HCT116 (cell line): ENCODE measurements around the gene CD248. TPM values are rescaled to one million over a fixed set of nuclear protein-coding genes. Genes with fewer than 3 reads are reported as not detected.

Experiments
- ATAC-seq: fragments of 200-7000 bp; cut with Tn5 transposase; 2 replicates; pipeline ENCODE4 v1.9.1; 2020; ENCODE audit warnings: mild to moderate bottlenecking, moderate library complexity
- BruUV-seq: library from RNA; stranded (reverse); fragments of 400-500 nt; replicated peaks from 2 replicates; lab custom pipeline; 2021; lab: Mats Ljungman, UMichigan
- CTCF ChIA-PET: fragments of 300-600 bp; sonication (Branson Sonifier 250); formaldehyde crosslinking; loops from one replicate; lab custom pipeline; 2021; ENCODE audit warnings: antibody characterized with exemption; lab: Charles Lee
- POLR2A ChIA-PET: fragments of 300-600, 350-600 bp; sonication (Branson Sonifier 250); formaldehyde crosslinking; loops from one replicate; lab custom pipeline; 2021; ENCODE audit warnings: antibody characterized with exemption; lab: Charles Lee
- RAD21 ChIA-PET, 2 experiments: fragments of 300-600 bp; sonication (Branson Sonifier 250); formaldehyde crosslinking; loops; one replicate each; lab custom pipeline; 2023; ENCODE audit warnings: low total read pairs in 2 of 2; ENCODE audit not compliant: uncharacterized antibody in 2 of 2, unreplicated experiment in 2 of 2, low non-redundant PET in 1 of 2; lab: Charles Lee
- DNase-seq: peaks from one replicate; pipeline ENCODE4 v3.0.0-alpha.2; 2010; ENCODE audit warnings: low read depth, low spot score
- H2AFZ ChIP-seq: fragments of 200-600 bp; shearing (Covaris generic), sonication (generic); 2 replicates; pipeline ENCODE4 v1.6.1; 2017; ENCODE audit warnings: low read depth, mixed run types, mixed read lengths, antibody characterized with exemption, low read length; ENCODE audit not compliant: poor library complexity, severe bottlenecking
- H3K27ac ChIP-seq: 2 replicates; pipeline ENCODE4 v1.5.1; 2012; ENCODE audit warnings: low read depth, low read length
- H3K27me3 ChIP-seq: fragments of 200-600 bp; sonication (generic); 2 replicates; pipeline ENCODE4 v1.6.1; 2016; ENCODE audit warnings: mixed run types, low read length, mixed read lengths; ENCODE audit not compliant: insufficient read depth
- H3K36me3 ChIP-seq, 2 experiments: fragments of 200-500 bp in 1 of 2; fragments of 200-600 bp in 1 of 2; sonication (Bioruptor generic) in 1 of 2; sonication (generic) in 1 of 2; 2 replicates each; pipeline versions ENCODE4 v1.5.1 to v1.6.1; 2014 to 2016; ENCODE audit warnings: low read length in 2 of 2, inconsistent platforms in 1 of 2, mixed read lengths in 1 of 2, mixed run types in 1 of 2; ENCODE audit not compliant: insufficient read depth in 2 of 2, control insufficient read depth in 1 of 2
- H3K4me1 ChIP-seq, 2 experiments: fragments of 200-600 bp in 1 of 2; sonication (generic) in 1 of 2; 2 replicates each; pipeline versions ENCODE4 v1.5.1 to v1.6.1; 2012 to 2017; ENCODE audit warnings: low read length in 2 of 2, inconsistent platforms in 1 of 2, mild to moderate bottlenecking in 1 of 2, mixed read lengths in 1 of 2, mixed run types in 1 of 2, moderate library complexity in 1 of 2; ENCODE audit not compliant: insufficient read depth in 2 of 2, control insufficient read depth in 1 of 2
- H3K4me2 ChIP-seq: fragments of 200-600 bp; sonication (generic); 2 replicates; pipeline ENCODE4 v1.6.1; 2017; ENCODE audit warnings: mixed run types, low read length, mixed read lengths
- H3K4me3 ChIP-seq, 2 experiments: fragments of 200-600 bp in 1 of 2; sonication (generic) in 1 of 2; replicated peaks in 1 of 2; 2 replicates each; pipeline ENCODE4 v1.5.1; 2011 to 2016; ENCODE audit warnings: low read length in 2 of 2, control low read depth in 1 of 2, low read depth in 1 of 2, mild to moderate bottlenecking in 1 of 2, mixed read lengths in 1 of 2, mixed run types in 1 of 2
- H3K79me2 ChIP-seq: fragments of 200-600 bp; sonication (generic); 2 replicates; pipeline ENCODE4 v1.6.1; 2017; ENCODE audit warnings: mild to moderate bottlenecking, mixed run types, low read length, moderate library complexity, mixed read lengths; ENCODE audit not compliant: insufficient read depth
- H3K9ac ChIP-seq: fragments of 200-600 bp; sonication (generic); 2 replicates; pipeline ENCODE4 v1.6.1; 2016; ENCODE audit warnings: low read length, mixed read lengths
- H3K9me2 ChIP-seq: fragments of 200-600 bp; sonication (generic), shearing (Covaris generic); 2 replicates; pipeline ENCODE4 v1.6.1; 2017; ENCODE audit warnings: mixed run types, mild to moderate bottlenecking, moderate library complexity; ENCODE audit not compliant: insufficient read depth
- H3K9me3 ChIP-seq, 2 experiments: fragments of 200-500 bp in 1 of 2; fragments of 200-600 bp in 1 of 2; sonication (Bioruptor generic) in 1 of 2; sonication (generic) in 1 of 2; 2 replicates each; pipeline ENCODE4 v1.6.1; 2014 to 2017; ENCODE audit warnings: low read length in 2 of 2, mixed read lengths in 2 of 2, inconsistent platforms in 1 of 2, low read depth in 1 of 2, mild to moderate bottlenecking in 1 of 2, mixed run types in 1 of 2, moderate library complexity in 1 of 2; ENCODE audit not compliant: control insufficient read depth in 1 of 2, insufficient read depth in 1 of 2
- H4K20me1 ChIP-seq: fragments of 200-600 bp; sonication (generic), shearing (Covaris generic); 2 replicates; pipeline ENCODE4 v1.6.1; 2017; ENCODE audit warnings: mixed run types, mild to moderate bottlenecking, moderate library complexity; ENCODE audit not compliant: insufficient read depth
- CBX3 ChIP-seq: IDR thresholded peaks from 2 replicates; pipeline ENCODE4 v1.6.1; 2012; ENCODE audit warnings: low read depth
- ELF1 ChIP-seq: IDR thresholded peaks from 2 replicates; pipeline ENCODE4 v1.6.1; 2012; ENCODE audit warnings: low read depth, borderline replicate concordance
- EZH2 ChIP-seq: fragments of 200-600 bp; sonication (generic); IDR thresholded peaks from 2 replicates; pipeline ENCODE4 v1.6.1; 2017; ENCODE audit warnings: antibody characterized with exemption, mixed run types
- JUND ChIP-seq: IDR thresholded peaks from 2 replicates; pipeline ENCODE4 v1.6.1; 2012
- POLR2A ChIP-seq: IDR thresholded peaks from 2 replicates; pipeline ENCODE4 v1.7.0; 2011; ENCODE audit warnings: borderline replicate concordance; ENCODE audit not compliant: insufficient read depth, insufficient read length; ENCODE audit errors: extremely low read depth
- POLR2AphosphoS5 ChIP-seq: IDR thresholded peaks from 2 replicates; pipeline ENCODE4 v1.6.1; 2011; ENCODE audit warnings: mild to moderate bottlenecking, low read depth, low read length, moderate library complexity
- RAD21 ChIP-seq: IDR thresholded peaks from 2 replicates; pipeline ENCODE4 v1.6.1; 2012; ENCODE audit warnings: low read depth, mild to moderate bottlenecking
- SIN3A ChIP-seq: IDR thresholded peaks from 2 replicates; pipeline ENCODE4 v1.6.1; 2012; ENCODE audit warnings: low read depth
- SP1 ChIP-seq: IDR thresholded peaks from 2 replicates; pipeline ENCODE4 v1.6.1; 2012; ENCODE audit warnings: low read depth
- SRF ChIP-seq: IDR thresholded peaks from 2 replicates; pipeline ENCODE4 v1.6.1; 2012; ENCODE audit warnings: low read depth
- TCF7L2 ChIP-seq: IDR thresholded peaks from 2 replicates; pipeline ENCODE4 v1.7.0; 2011; ENCODE audit warnings: borderline replicate concordance, inconsistent platforms; ENCODE audit not compliant: insufficient read depth, insufficient read length; ENCODE audit errors: extremely low read depth
- YY1 ChIP-seq: IDR thresholded peaks from 2 replicates; pipeline ENCODE4 v1.6.1; 2011; ENCODE audit warnings: low read length, low read depth, moderate library complexity, mild to moderate bottlenecking; ENCODE audit not compliant: insufficient replicate concordance; ENCODE audit errors: extremely low read depth
- ZFX ChIP-seq: fragments of 450-650 bp; IDR thresholded peaks from 2 replicates; pipeline ENCODE4 v1.6.1; 2017
- ZNF274 ChIP-seq: fragments of 200-500 bp; sonication (Bioruptor generic); IDR thresholded peaks from 2 replicates; pipeline ENCODE4 v1.6.1; 2014; ENCODE audit warnings: mild to moderate bottlenecking, low read depth, low read length, inconsistent platforms
- intact Hi-C: fragments of 100-400 bp; cut with micrococcal nuclease; formaldehyde crosslinking; loops from 2 replicates; pipeline ENCODE4 v1.10.0; 2022
- total RNA-seq: library from RNA; stranded (reverse); gene quantifications from one replicate; pipeline ENCODE4 v1.2.1, GENCODE V29; 2021; ENCODE audit not compliant: unreplicated experiment
- TF ChIP-seq, protein P1 (sequence below), 3 experiments: fragments of 200-600 bp in 1 of 3; sonication (generic) in 1 of 3; IDR thresholded peaks in 2 of 3; conservative IDR thresholded peaks in 1 of 3; 2 replicates each; pipeline ENCODE4 v1.5.1; 2012 to 2017; ENCODE audit warnings: low read depth in 2 of 3, low read length in 2 of 3, antibody characterized with exemption in 1 of 3, borderline replicate concordance in 1 of 3, control low read depth in 1 of 3, mild to moderate bottlenecking in 1 of 3, mixed read lengths in 1 of 3, mixed run types in 1 of 3, moderate library complexity in 1 of 3; ENCODE audit not compliant: insufficient read depth in 1 of 3
- TF ChIP-seq, protein P2 (sequence below): IDR thresholded peaks from 2 replicates; pipeline ENCODE4 v1.6.1; 2012
- TF ChIP-seq, protein P3 (sequence below): IDR thresholded peaks from 2 replicates; pipeline ENCODE4 v1.6.1; 2012

CD248 gene
- total RNA-seq, 1 experiment from 2014 or later: 0.32 TPM

GRCh38 chr11:66345316-66345649, 28.4 kb upstream of the CD248 start:
- H3K9me2 ChIP-seq: no peaks in the 10 kb centered on the region
- H4K20me1 ChIP-seq: no peaks in the 10 kb centered on the region
- ChIA-PET POLR2A (interaction anchor here (1.2 to 2.1 kb wide), 4 partner anchors 10 to 56 kb away, joined by 3 to 7 read pairs (median 6); partner anchors contain the start of genes RIN1 and YIF1A), CTCF (interaction anchor here (1.4 to 2.1 kb wide), 2 partner anchors 33 to 43 kb away, joined by 3 to 4 read pairs; no protein-coding TSS in a partner anchor), RAD21 (no interaction called here)
- peak overlapping the region; percentile 77 for H3K9ac ChIP-seq
- peak overlapping the region; percentile 72 to 87 for H3K4me3 ChIP-seq
- H3K9me3 ChIP-seq: no peaks in the 10 kb centered on the region
- intact Hi-C loops: no loop called here
- TF ChIP-seq SP1 (no peak), ZFX (peak; percentile 45; the same call in 1 of the 2 replicates)
- peaks cover 14 to 36% of the 10 kb centered on the region in 2 experiments for H3K4me1 ChIP-seq
- H3K27me3 ChIP-seq: no peaks in the 10 kb centered on the region
- H3K4me2 ChIP-seq: peak overlapping the region; percentile 89
- no peak for DNase-seq
- peaks cover 4 to 8% of the 10 kb centered on the region in 2 experiments; a peak in 3 of 4 replicates for H3K36me3 ChIP-seq
- peak overlapping the region; percentile 76 for H3K27ac ChIP-seq
- ATAC-seq: peak; percentile 22
- H3K79me2 ChIP-seq: peaks cover 22% of the 10 kb centered on the region
- BruUV-seq: no TSS peak
- H2AFZ ChIP-seq: no peak overlapping the region

- H3K9me2 ChIP-seq: no peaks in the 10 kb centered on the region
- POLR2A ChIA-PET: interaction anchor here (1.2 to 2.1 kb wide), 4 partner anchors 9 to 56 kb away, joined by 3 to 7 read pairs (median 6); partner anchors contain the start of genes RIN1 and YIF1A
- peaks cover 14 to 34% of the 10 kb centered on the region in 2 experiments for H3K4me1 ChIP-seq
- no TSS peak for BruUV-seq
- no peaks in the 10 kb centered on the region for H3K27me3 ChIP-seq
- H4K20me1 ChIP-seq: no peaks in the 10 kb centered on the region
- RAD21 ChIA-PET: no interaction called here
- H3K9me3 ChIP-seq: no peaks in the 10 kb centered on the region
- intact Hi-C loops: no loop called here
- peak within 1 kb of the TSS; percentile 76 for H3K27ac ChIP-seq
- peak within 1 kb of the TSS; percentile 72 to 87 for H3K4me3 ChIP-seq
- H3K4me2 ChIP-seq: peak within 1 kb of the TSS; percentile 89
- peak; percentile 70 for ATAC-seq
- H3K36me3 ChIP-seq: peaks cover 8 to 12% of the 10 kb centered on the region in 2 experiments; a peak in 3 of 4 replicates
- peak within 1 kb of the TSS; percentile 77 for H3K9ac ChIP-seq
- no peak within 1 kb of the TSS for H2AFZ ChIP-seq
- H3K79me2 ChIP-seq: peaks cover 22% of the 10 kb centered on the region
- CTCF ChIA-PET: interaction anchor here (1.4 to 2.1 kb wide), 2 partner anchors 32 to 44 kb away, joined by 3 to 4 read pairs; no protein-coding TSS in a partner anchor
- TF ChIP-seq, protein P1, sequence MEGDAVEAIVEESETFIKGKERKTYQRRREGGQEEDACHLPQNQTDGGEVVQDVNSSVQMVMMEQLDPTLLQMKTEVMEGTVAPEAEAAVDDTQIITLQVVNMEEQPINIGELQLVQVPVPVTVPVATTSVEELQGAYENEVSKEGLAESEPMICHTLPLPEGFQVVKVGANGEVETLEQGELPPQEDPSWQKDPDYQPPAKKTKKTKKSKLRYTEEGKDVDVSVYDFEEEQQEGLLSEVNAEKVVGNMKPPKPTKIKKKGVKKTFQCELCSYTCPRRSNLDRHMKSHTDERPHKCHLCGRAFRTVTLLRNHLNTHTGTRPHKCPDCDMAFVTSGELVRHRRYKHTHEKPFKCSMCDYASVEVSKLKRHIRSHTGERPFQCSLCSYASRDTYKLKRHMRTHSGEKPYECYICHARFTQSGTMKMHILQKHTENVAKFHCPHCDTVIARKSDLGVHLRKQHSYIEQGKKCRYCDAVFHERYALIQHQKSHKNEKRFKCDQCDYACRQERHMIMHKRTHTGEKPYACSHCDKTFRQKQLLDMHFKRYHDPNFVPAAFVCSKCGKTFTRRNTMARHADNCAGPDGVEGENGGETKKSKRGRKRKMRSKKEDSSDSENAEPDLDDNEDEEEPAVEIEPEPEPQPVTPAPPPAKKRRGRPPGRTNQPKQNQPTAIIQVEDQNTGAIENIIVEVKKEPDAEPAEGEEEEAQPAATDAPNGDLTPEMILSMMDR (IDR thresholded peaks at IDR 0.05 in 2 of 3, conservative IDR thresholded peaks at IDR 0.05 in 1 of 3; ENCODE audit: borderline replicate concordance in 1 of 3, insufficient read depth in 1 of 3, low read depth in 2 of 3, low read length in 2 of 3): 0 out of 6 replicates have a peak, but pooled peaks of 1 of the 3 experiments have one; percentile 6
- TF ChIP-seq, protein P2, sequence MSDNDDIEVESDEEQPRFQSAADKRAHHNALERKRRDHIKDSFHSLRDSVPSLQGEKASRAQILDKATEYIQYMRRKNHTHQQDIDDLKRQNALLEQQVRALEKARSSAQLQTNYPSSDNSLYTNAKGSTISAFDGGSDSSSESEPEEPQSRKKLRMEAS: peak; percentile 72; the same call in 1 of the 2 replicates
- peak; percentile 91; the same call in 1 of the 2 replicates for TF ChIP-seq SRF
- TF ChIP-seq SIN3A: peak; percentile 85
- peak; percentile 82 for TF ChIP-seq POLR2A
- TF ChIP-seq TCF7L2: peak; percentile 74
- TF ChIP-seq POLR2AphosphoS5: peak; percentile 95
- TF ChIP-seq EZH2: no peak
- TF ChIP-seq ZFX: peak; percentile 95
- TF ChIP-seq YY1: peak; percentile 48
- peak; percentile 70 for TF ChIP-seq SP1
- TF ChIP-seq RAD21: no peak
- TF ChIP-seq CBX3: no peak
- peak; percentile 97; the same call in 1 of the 2 replicates for TF ChIP-seq ELF1
- TF ChIP-seq, protein P3, sequence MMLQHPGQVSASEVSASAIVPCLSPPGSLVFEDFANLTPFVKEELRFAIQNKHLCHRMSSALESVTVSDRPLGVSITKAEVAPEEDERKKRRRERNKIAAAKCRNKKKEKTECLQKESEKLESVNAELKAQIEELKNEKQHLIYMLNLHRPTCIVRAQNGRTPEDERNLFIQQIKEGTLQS: no peak
- no peak for TF ChIP-seq JUND
- TF ChIP-seq ZNF274: no peak
- TF ChIP-seq, all 23 proteins: peak for 11
- peak; percentile 95 for DNase-seq
Observed at GRCh38 chr11:66344550-66345315, 27.9 kb upstream of the CD248 start, which contains the start of gene BRMS1. TSS of gene BRMS1 (minus strand) at chr11:66345104. CDS start at chr11:66342234, 2,870 bp downstream.
